CD4-positive, alpha-beta memory T cell (primary cell): ENCODE results near the gene HASPIN. TPM values are rescaled to one million over a fixed set of nuclear protein-coding genes. Genes with fewer than 3 reads are reported as not detected.

ENCODE experiments used
- CTCF ChIA-PET: fragments of 350-600 bp; sonication (Branson Sonifier 250); formaldehyde crosslinking; loops from one replicate; lab custom pipeline; 2021; ENCODE audit warnings: inconsistent platforms; ENCODE audit not compliant: partially characterized antibody; lab: Charles Lee
- POLR2A ChIA-PET: fragments of 350-600 bp; sonication (Branson Sonifier 250); formaldehyde crosslinking; loops from one replicate; lab custom pipeline; 2021; ENCODE audit not compliant: partially characterized antibody; lab: Charles Lee
- DNase-seq, 5 donors: peaks; one replicate each; pipeline versions ENCODE4 v3.0.0 to v3.0.0-alpha.2; 2020 to 2022; ENCODE audit warnings: mixed read lengths in 1 of 5
- H3K27ac ChIP-seq: one replicate; pipeline ENCODE4 v1.7.0; 2013; ENCODE audit warnings: low read depth, low read length
- H3K27me3 ChIP-seq: 2 replicates; pipeline ENCODE4 v1.7.0; 2013; ENCODE audit warnings: mild to moderate bottlenecking, low read length, moderate library complexity; ENCODE audit not compliant: insufficient read depth
- H3K36me3 ChIP-seq: 2 replicates; pipeline ENCODE4 v1.7.0; 2013; ENCODE audit warnings: mild to moderate bottlenecking, low read length, moderate library complexity; ENCODE audit not compliant: insufficient read depth
- H3K4me1 ChIP-seq: 2 replicates; pipeline ENCODE4 v1.7.0; 2013; ENCODE audit warnings: mild to moderate bottlenecking, low read length, moderate library complexity; ENCODE audit not compliant: insufficient read depth
- H3K4me3 ChIP-seq, 2 donors: one replicate each; pipeline ENCODE4 v1.7.0; 2013; ENCODE audit warnings: low read length in 2 of 2, mild to moderate bottlenecking in 1 of 2
- H3K9me3 ChIP-seq, 2 donors: one replicate each; pipeline ENCODE4 v1.7.0; 2013; ENCODE audit warnings: low read length in 2 of 2, control low read depth in 1 of 2; ENCODE audit not compliant: control insufficient read depth in 1 of 2
- H3K27ac Mint-ChIP-seq, 7 donors: one replicate each; pipeline ENCODE4 v1.8.0; 2020 to 2021; ENCODE audit warnings: mixed read lengths in 7 of 7, mild to moderate bottlenecking in 6 of 7, inconsistent platforms in 3 of 7, moderate library complexity in 3 of 7
- H3K27me3 Mint-ChIP-seq, 2 donors: one replicate each; pipeline ENCODE4 v1.8.0; 2020 to 2021; ENCODE audit warnings: mixed read lengths in 2 of 2
- H3K36me3 Mint-ChIP-seq, 2 donors: one replicate each; pipeline ENCODE4 v1.8.0; 2020 to 2021; ENCODE audit warnings: mixed read lengths in 2 of 2, inconsistent platforms in 1 of 2, mild to moderate bottlenecking in 1 of 2
- H3K4me1 Mint-ChIP-seq, 4 donors: one replicate each; pipeline ENCODE4 v1.8.0; 2020 to 2021; ENCODE audit warnings: mixed read lengths in 4 of 4, mild to moderate bottlenecking in 1 of 4
- H3K4me3 Mint-ChIP-seq, 8 donors: one replicate each; pipeline ENCODE4 v1.8.0; 2020 to 2021; ENCODE audit warnings: mixed read lengths in 8 of 8, mild to moderate bottlenecking in 7 of 8, moderate library complexity in 6 of 8, inconsistent platforms in 3 of 8
- H3K9me3 Mint-ChIP-seq, 8 donors: one replicate each; pipeline ENCODE4 v1.8.0; 2020 to 2021; ENCODE audit warnings: mixed read lengths in 8 of 8, mild to moderate bottlenecking in 5 of 8, inconsistent platforms in 3 of 8, moderate library complexity in 1 of 8
- intact Hi-C: fragments of 100-400 bp; cut with micrococcal nuclease; formaldehyde crosslinking; loops from one replicate; pipeline ENCODE4 v1.15.1; 2023
- polyA plus RNA-seq, 2 donors: library from polyadenylated mRNA; unstranded; fragments of 300-500 nt; fragmentation: Illumina TruSeq; gene quantifications; one replicate each; pipeline ENCODE4 v1.2.3, GENCODE V29; 2021
- total RNA-seq, 2 experiments: library from RNA; stranded (reverse); gene quantifications; one replicate each; pipeline ENCODE4 v1.2.3, GENCODE V29; 2021

The HASPIN gene
- total and polyA plus RNA-seq, 4 experiments from 2014 or later: 0.28 to 0.41 (median 0.29) TPM; not detected in 1

GRCh38 chr17:3754458-3755334 is 31.0 kb downstream of the HASPIN start:
- peak overlapping the region; percentile 36 to 85 (median 68) for H3K27ac Mint-ChIP-seq
- Histone ChIP-seq H3K4me1 (peaks cover 33% of the 10 kb centered on the region), H3K9me3 (no peaks in the 10 kb centered on the region), H3K4me3 (peak overlapping the region in 1 of 2 donors; percentile 51), H3K27me3 (no peaks in the 10 kb centered on the region), H3K36me3 (no peaks in the 10 kb centered on the region), H3K27ac (peak overlapping the region; percentile 60)
- peaks cover 23 to 54% (median 36%) of the 10 kb centered on the region in 4 donors for H3K4me1 Mint-ChIP-seq
- DNase-seq: peak; percentile 78 to 87 (median 80)
- H3K36me3 Mint-ChIP-seq: no peaks in the 10 kb centered on the region
- ChIA-PET POLR2A (interaction anchor here (1.0 to 3.3 kb wide), 5 partner anchors 9 to 210 kb away, joined by 4 to 19 read pairs (median 6); partner anchors contain the start of genes ATP2A3 and NCBP3), CTCF (interaction anchor here (9.8 kb wide), 1 partner anchor 17 kb away, joined by 108 read pairs; no protein-coding TSS in a partner anchor)
- H3K4me3 Mint-ChIP-seq: peak overlapping the region in 5 of 8 donors; percentile 44 to 75 (median 64)
- H3K9me3 Mint-ChIP-seq: peaks cover 0 to under 1% (median 0%) of the 10 kb centered on the region in 8 donors
- intact Hi-C loops: no loop called here
- no peaks in the 10 kb centered on the region for H3K27me3 Mint-ChIP-seq

GRCh38 chr17:3755335-3756030 is 31.8 kb downstream of the HASPIN start:
- Histone ChIP-seq H3K9me3 (no peaks in the 10 kb centered on the region), H3K27me3 (no peaks in the 10 kb centered on the region), H3K4me1 (peaks cover 26% of the 10 kb centered on the region), H3K4me3 (peak overlapping the region in 1 of 2 donors; percentile 51), H3K36me3 (no peaks in the 10 kb centered on the region), H3K27ac (peak overlapping the region; percentile 60)
- DNase-seq: no peak
- H3K36me3 Mint-ChIP-seq: no peaks in the 10 kb centered on the region
- peak overlapping the region in 6 of 8 donors; percentile 26 to 75 (median 60) for H3K4me3 Mint-ChIP-seq
- H3K4me1 Mint-ChIP-seq: peaks cover 17 to 51% (median 30%) of the 10 kb centered on the region in 4 donors
- H3K27ac Mint-ChIP-seq: peak overlapping the region; percentile 42 to 86 (median 73)
- H3K9me3 Mint-ChIP-seq: peaks cover 0 to 3% (median 0%) of the 10 kb centered on the region in 8 donors
- CTCF ChIA-PET: interaction anchor here (0.6 to 9.8 kb wide), 5 partner anchors 17 to 291 kb away, joined by 4 to 108 read pairs (median 6); no protein-coding TSS in a partner anchor
- intact Hi-C loops: no loop called here
- no peaks in the 10 kb centered on the region for H3K27me3 Mint-ChIP-seq
- POLR2A ChIA-PET: interaction anchor here (1.0 to 3.3 kb wide), 6 partner anchors 9 to 210 kb away, joined by 3 to 19 read pairs (median 6); partner anchors contain the start of genes ATP2A3 and NCBP3

- Mint-ChIP-seq H3K27me3 (peaks cover 0 to 1% of the 10 kb centered on the region in 2 donors), H3K36me3 (no peaks in the 10 kb centered on the region), H3K4me3 (no peak overlapping the region), H3K4me1 (peaks cover 9 to 45% (median 21%) of the 10 kb centered on the region in 4 donors), H3K27ac (peak overlapping the region in 4 of 7 donors; percentile 1 to 75 (median 32)), H3K9me3 (peaks cover 0 to 3% (median 0%) of the 10 kb centered on the region in 8 donors)
- Histone ChIP-seq H3K27ac (no peak overlapping the region), H3K27me3 (no peaks in the 10 kb centered on the region), H3K9me3 (no peaks in the 10 kb centered on the region), H3K36me3 (no peaks in the 10 kb centered on the region), H3K4me3 (no peak overlapping the region), H3K4me1 (peaks cover 28% of the 10 kb centered on the region)
- POLR2A ChIA-PET: no interaction called here
- intact Hi-C loops: no loop called here
- no peak for DNase-seq
- CTCF ChIA-PET: interaction anchor here (0.9 kb wide), 1 partner anchor 22 kb away, joined by 3 read pairs; no protein-coding TSS in a partner anchor
Observed at GRCh38 chr17:3759597-3760216, 36.0 kb downstream of the HASPIN start.

- intact Hi-C loops: no loop called here
- Histone ChIP-seq H3K27ac (no peak overlapping the region), H3K4me3 (no peak overlapping the region), H3K36me3 (no peaks in the 10 kb centered on the region), H3K4me1 (peaks cover 36% of the 10 kb centered on the region), H3K9me3 (no peaks in the 10 kb centered on the region), H3K27me3 (no peaks in the 10 kb centered on the region)
- POLR2A ChIA-PET: interaction anchor here (1.3 kb wide), 1 partner anchor 85 kb away, joined by 3 read pairs; no protein-coding TSS in a partner anchor
- Mint-ChIP-seq H3K36me3 (no peaks in the 10 kb centered on the region), H3K4me1 (peaks cover 18 to 56% (median 29%) of the 10 kb centered on the region in 4 donors), H3K4me3 (no peak overlapping the region), H3K27ac (no peak overlapping the region), H3K27me3 (peaks cover 0 to 1% of the 10 kb centered on the region in 2 donors), H3K9me3 (peaks cover 0 to 3% (median 0%) of the 10 kb centered on the region in 8 donors)
- no peak for DNase-seq
- CTCF ChIA-PET: interaction anchor here (0.8 to 2.0 kb wide), 3 partner anchors 9 to 67 kb away, joined by 3 to 6 read pairs (median 5); no protein-coding TSS in a partner anchor
Observed at GRCh38 chr17:3761036-3761917, 37.6 kb downstream of the HASPIN start.

- Histone ChIP-seq H3K27ac (no peak overlapping the region), H3K4me1 (peaks cover 43% of the 10 kb centered on the region), H3K4me3 (no peak overlapping the region), H3K36me3 (no peaks in the 10 kb centered on the region), H3K27me3 (no peaks in the 10 kb centered on the region), H3K9me3 (no peaks in the 10 kb centered on the region)
- CTCF ChIA-PET: interaction anchor here (2.0 to 2.4 kb wide), 2 partner anchors 23 to 66 kb away, joined by 5 to 14 read pairs; no protein-coding TSS in a partner anchor
- intact Hi-C loops: no loop called here
- Mint-ChIP-seq H3K27ac (peak overlapping the region in 2 of 7 donors; percentile 15 to 17), H3K4me1 (peaks cover 22 to 62% (median 34%) of the 10 kb centered on the region in 4 donors), H3K27me3 (peaks cover 0 to 1% of the 10 kb centered on the region in 2 donors), H3K9me3 (peaks cover 0 to 4% (median 0%) of the 10 kb centered on the region in 8 donors), H3K36me3 (no peaks in the 10 kb centered on the region), H3K4me3 (peak overlapping the region in 1 of 8 donors; percentile 16)
- POLR2A ChIA-PET: no interaction called here
- DNase-seq: no peak
Observed at GRCh38 chr17:3761918-3762380, 38.2 kb downstream of the HASPIN start.
